Measurements from ENCODE around the gene FAM131A. TPM values are rescaled to one million over a fixed set of nuclear protein-coding genes. Genes with fewer than 3 reads are reported as not detected.

Gene FAM131A
- polyA plus RNA-seq, 1 donor from 2014 or later = 141 TPM

DNA sequence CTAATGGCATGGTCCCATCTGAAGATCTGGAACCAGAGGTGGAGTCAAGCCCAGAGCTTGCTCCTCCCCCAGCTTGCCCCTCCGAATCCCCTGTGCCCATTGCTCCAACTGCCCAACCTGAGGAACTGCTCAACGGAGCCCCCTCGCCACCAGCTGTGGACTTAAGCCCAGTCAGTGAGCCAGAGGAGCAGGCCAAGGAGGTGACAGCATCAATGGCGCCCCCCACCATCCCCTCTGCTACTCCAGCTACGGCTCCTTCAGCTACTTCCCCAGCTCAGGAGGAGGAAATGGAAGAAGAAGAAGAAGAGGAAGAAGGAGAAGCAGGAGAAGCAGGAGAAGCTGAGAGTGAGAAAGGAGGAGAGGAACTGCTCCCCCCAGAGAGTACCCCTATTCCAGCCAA, 15.7 kb upstream of the FAM131A start:
- H3K79me2 ChIP-seq (replicated peaks; ENCODE audit: insufficient read depth, low read length) = peaks cover 21% of the 10 kb centered on the region
- no peak overlapping the region for H2AFZ ChIP-seq (ENCODE audit: low read depth, low read length)
- no peaks in the 10 kb centered on the region for H4K20me1 ChIP-seq (ENCODE audit: insufficient read depth)
- H3K4me3 ChIP-seq (ENCODE audit: low read length) = no peak overlapping the region
- no peaks in the 10 kb centered on the region for H3F3A ChIP-seq (ENCODE audit: insufficient read depth, low read length, poor library complexity, severe bottlenecking)
- TF ChIP-seq RAD21 (conservative IDR thresholded peaks at IDR 0.05) = no peak
- TF ChIP-seq, protein P1, sequence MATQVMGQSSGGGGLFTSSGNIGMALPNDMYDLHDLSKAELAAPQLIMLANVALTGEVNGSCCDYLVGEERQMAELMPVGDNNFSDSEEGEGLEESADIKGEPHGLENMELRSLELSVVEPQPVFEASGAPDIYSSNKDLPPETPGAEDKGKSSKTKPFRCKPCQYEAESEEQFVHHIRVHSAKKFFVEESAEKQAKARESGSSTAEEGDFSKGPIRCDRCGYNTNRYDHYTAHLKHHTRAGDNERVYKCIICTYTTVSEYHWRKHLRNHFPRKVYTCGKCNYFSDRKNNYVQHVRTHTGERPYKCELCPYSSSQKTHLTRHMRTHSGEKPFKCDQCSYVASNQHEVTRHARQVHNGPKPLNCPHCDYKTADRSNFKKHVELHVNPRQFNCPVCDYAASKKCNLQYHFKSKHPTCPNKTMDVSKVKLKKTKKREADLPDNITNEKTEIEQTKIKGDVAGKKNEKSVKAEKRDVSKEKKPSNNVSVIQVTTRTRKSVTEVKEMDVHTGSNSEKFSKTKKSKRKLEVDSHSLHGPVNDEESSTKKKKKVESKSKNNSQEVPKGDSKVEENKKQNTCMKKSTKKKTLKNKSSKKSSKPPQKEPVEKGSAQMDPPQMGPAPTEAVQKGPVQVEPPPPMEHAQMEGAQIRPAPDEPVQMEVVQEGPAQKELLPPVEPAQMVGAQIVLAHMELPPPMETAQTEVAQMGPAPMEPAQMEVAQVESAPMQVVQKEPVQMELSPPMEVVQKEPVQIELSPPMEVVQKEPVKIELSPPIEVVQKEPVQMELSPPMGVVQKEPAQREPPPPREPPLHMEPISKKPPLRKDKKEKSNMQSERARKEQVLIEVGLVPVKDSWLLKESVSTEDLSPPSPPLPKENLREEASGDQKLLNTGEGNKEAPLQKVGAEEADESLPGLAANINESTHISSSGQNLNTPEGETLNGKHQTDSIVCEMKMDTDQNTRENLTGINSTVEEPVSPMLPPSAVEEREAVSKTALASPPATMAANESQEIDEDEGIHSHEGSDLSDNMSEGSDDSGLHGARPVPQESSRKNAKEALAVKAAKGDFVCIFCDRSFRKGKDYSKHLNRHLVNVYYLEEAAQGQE (IDR thresholded peaks at IDR 0.05; ENCODE audit: borderline replicate concordance) = no peak
- TF ChIP-seq SMC3 (conservative IDR thresholded peaks at IDR 0.05; ENCODE audit: poor library complexity) = no peak
- TF ChIP-seq EZH2 (IDR thresholded peaks at IDR 0.05; ENCODE audit: borderline replicate concordance, insufficient read depth, low read length, poor library complexity, severe bottlenecking) = no peak
- no peak for TF ChIP-seq TAF1 (IDR thresholded peaks at IDR 0.05; ENCODE audit: low read depth)
- TF ChIP-seq, protein P2, sequence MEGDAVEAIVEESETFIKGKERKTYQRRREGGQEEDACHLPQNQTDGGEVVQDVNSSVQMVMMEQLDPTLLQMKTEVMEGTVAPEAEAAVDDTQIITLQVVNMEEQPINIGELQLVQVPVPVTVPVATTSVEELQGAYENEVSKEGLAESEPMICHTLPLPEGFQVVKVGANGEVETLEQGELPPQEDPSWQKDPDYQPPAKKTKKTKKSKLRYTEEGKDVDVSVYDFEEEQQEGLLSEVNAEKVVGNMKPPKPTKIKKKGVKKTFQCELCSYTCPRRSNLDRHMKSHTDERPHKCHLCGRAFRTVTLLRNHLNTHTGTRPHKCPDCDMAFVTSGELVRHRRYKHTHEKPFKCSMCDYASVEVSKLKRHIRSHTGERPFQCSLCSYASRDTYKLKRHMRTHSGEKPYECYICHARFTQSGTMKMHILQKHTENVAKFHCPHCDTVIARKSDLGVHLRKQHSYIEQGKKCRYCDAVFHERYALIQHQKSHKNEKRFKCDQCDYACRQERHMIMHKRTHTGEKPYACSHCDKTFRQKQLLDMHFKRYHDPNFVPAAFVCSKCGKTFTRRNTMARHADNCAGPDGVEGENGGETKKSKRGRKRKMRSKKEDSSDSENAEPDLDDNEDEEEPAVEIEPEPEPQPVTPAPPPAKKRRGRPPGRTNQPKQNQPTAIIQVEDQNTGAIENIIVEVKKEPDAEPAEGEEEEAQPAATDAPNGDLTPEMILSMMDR (IDR thresholded peaks at IDR 0.05; ENCODE audit: poor library complexity, severe bottlenecking) = no peak
- TF ChIP-seq MXI1 (conservative IDR thresholded peaks at IDR 0.05; ENCODE audit: poor library complexity, severe bottlenecking) = no peak
- no peak for TF ChIP-seq POLR2AphosphoS5 (IDR thresholded peaks at IDR 0.05)
- TF ChIP-seq EP300 (conservative IDR thresholded peaks at IDR 0.05; ENCODE audit: poor library complexity, severe bottlenecking) = no peak
- H3K4me2 ChIP-seq (ENCODE audit: low read length) = no peak overlapping the region
- no peak overlapping the region for H3K9ac ChIP-seq (ENCODE audit: low read length)
- H3K27me3 ChIP-seq (ENCODE audit: insufficient read depth, low read depth, low read length) = no peaks in the 10 kb centered on the region
- no peaks in the 10 kb centered on the region for H3K9me3 ChIP-seq (ENCODE audit: low read length)
- H3K36me3 ChIP-seq (ENCODE audit: insufficient read depth, low read length) = peaks cover 4% of the 10 kb centered on the region
- H3K9me2 ChIP-seq (ENCODE audit: insufficient read depth, low read length) = no peaks in the 10 kb centered on the region
- no peak overlapping the region for H3K27ac ChIP-seq (ENCODE audit: low read length)

DNA sequence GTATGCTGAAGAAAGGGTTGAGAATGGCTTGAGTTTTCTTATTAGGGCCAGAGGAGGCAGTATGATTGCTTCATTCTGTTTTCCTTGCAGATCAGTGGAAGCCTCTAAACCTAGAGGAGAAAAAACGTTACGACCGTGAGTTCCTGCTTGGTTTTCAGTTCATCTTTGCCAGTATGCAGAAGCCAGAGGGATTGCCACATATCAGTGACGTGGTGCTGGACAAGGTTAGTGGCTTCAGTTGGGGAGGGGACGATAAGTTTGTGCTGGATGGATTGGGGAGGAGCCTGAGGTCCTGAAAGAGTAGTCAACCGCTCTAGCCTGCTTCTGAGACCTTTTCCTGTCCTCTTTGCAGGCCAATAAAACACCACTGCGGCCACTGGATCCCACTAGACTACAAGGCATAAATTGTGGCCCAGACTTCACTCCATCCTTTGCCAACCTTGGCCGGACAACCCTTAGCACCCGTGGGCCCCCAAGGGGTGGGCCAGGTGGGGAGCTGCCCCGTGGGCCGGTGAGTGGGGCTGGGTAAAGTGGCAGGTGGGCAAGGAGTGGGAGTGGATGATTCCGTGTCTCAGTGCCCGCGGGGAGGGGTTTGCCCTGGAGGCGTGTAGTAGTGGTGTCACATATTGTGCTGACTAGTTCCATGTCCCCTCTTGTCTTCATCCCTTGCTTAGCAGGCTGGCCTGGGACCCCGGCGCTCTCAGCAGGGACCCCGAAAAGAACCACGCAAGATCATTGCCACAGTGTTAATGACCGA, 14.5 kb upstream of the FAM131A start:
- peaks cover 11% of the 10 kb centered on the region for H3K79me2 ChIP-seq (replicated peaks; ENCODE audit: insufficient read depth, low read length)
- no peaks in the 10 kb centered on the region for H3K9me3 ChIP-seq (ENCODE audit: low read length)

More for the DNA sequence above, 14.5 kb upstream of the FAM131A start:
- H3K27ac ChIP-seq (ENCODE audit: low read length) = no peak overlapping the region
- no peaks in the 10 kb centered on the region for H4K20me1 ChIP-seq (ENCODE audit: insufficient read depth)
- TF ChIP-seq, protein P1 (IDR thresholded peaks at IDR 0.05; ENCODE audit: borderline replicate concordance) = no peak
- no peak for TF ChIP-seq RAD21 (conservative IDR thresholded peaks at IDR 0.05)
- TF ChIP-seq POLR2AphosphoS5 (IDR thresholded peaks at IDR 0.05) = no peak
- no peak for TF ChIP-seq MXI1 (conservative IDR thresholded peaks at IDR 0.05; ENCODE audit: poor library complexity, severe bottlenecking)
- no peak for TF ChIP-seq SMC3 (conservative IDR thresholded peaks at IDR 0.05; ENCODE audit: poor library complexity)
- TF ChIP-seq EZH2 (IDR thresholded peaks at IDR 0.05; ENCODE audit: borderline replicate concordance, insufficient read depth, low read length, poor library complexity, severe bottlenecking) = no peak
- no peak for TF ChIP-seq TAF1 (IDR thresholded peaks at IDR 0.05; ENCODE audit: low read depth)
- TF ChIP-seq EP300 (conservative IDR thresholded peaks at IDR 0.05; ENCODE audit: poor library complexity, severe bottlenecking) = no peak
- TF ChIP-seq, protein P2 (IDR thresholded peaks at IDR 0.05; ENCODE audit: poor library complexity, severe bottlenecking) = no peak
- H3K9ac ChIP-seq (ENCODE audit: low read length) = no peak overlapping the region
- no peak overlapping the region for H3K4me2 ChIP-seq (ENCODE audit: low read length)
- H3K27me3 ChIP-seq (ENCODE audit: insufficient read depth, low read depth, low read length) = no peaks in the 10 kb centered on the region
- no peaks in the 10 kb centered on the region for H3F3A ChIP-seq (ENCODE audit: insufficient read depth, low read length, poor library complexity, severe bottlenecking)
- peaks cover 4% of the 10 kb centered on the region for H3K36me3 ChIP-seq (ENCODE audit: insufficient read depth, low read length)
- no peaks in the 10 kb centered on the region for H3K9me2 ChIP-seq (ENCODE audit: insufficient read depth, low read length)
- no peak overlapping the region for H2AFZ ChIP-seq (ENCODE audit: low read depth, low read length)
- H3K4me3 ChIP-seq (ENCODE audit: low read length) = no peak overlapping the region

Measured in neural cell (in vitro differentiated cells).